GM12878 (cell line): ENCODE results near the gene GCDH. TPM values are rescaled to one million over a fixed set of nuclear protein-coding genes. Genes with fewer than 3 reads are reported as not detected.

Experiments used
- ASH2L ChIP-seq: fragments of 300-600, 200-600 bp; sonication (generic); IDR thresholded peaks from 2 replicates; pipeline ENCODE4 v1.6.1; 2017; ENCODE audit warnings: low read depth, mild to moderate bottlenecking, borderline replicate concordance
- BHLHE40 ChIP-seq, 2 experiments: fragments of 450-650 bp in 1 of 2; IDR thresholded peaks; 2 replicates each; pipeline ENCODE4 v1.6.1; 2011 to 2017; ENCODE audit warnings: low read depth in 2 of 2, borderline replicate concordance in 1 of 2, improper control_type of control experiment in 1 of 2, low read length in 1 of 2, mild to moderate bottlenecking in 1 of 2
- CBX3 ChIP-seq: fragments of 200-600 bp; sonication (generic); IDR thresholded peaks from 2 replicates; pipeline ENCODE4 v1.6.1; 2016; ENCODE audit warnings: low read depth, borderline replicate concordance
- CHD2 ChIP-seq: IDR thresholded peaks from 2 replicates; pipeline ENCODE4 v1.6.1; 2011; ENCODE audit warnings: low read depth, low read length, improper control_type of control experiment, borderline replicate concordance
- EP300 ChIP-seq, 2 experiments: fragments of 150-350 bp in 1 of 2; IDR thresholded peaks; 2 replicates each; pipeline ENCODE4 v1.6.1; 2011 to 2012; ENCODE audit warnings: low read depth in 2 of 2, low read length in 2 of 2, borderline replicate concordance in 1 of 2, improper control_type of control experiment in 1 of 2, inconsistent platforms in 1 of 2; ENCODE audit not compliant: control insufficient read depth in 1 of 2
- GATAD2B ChIP-seq: fragments of 450-650 bp; conservative IDR thresholded peaks from 2 replicates; pipeline ENCODE4 v1.6.1; 2017; ENCODE audit warnings: low read depth, mild to moderate bottlenecking, moderate library complexity
- LARP7 ChIP-seq: fragments of 450-650 bp; IDR thresholded peaks from 2 replicates; pipeline ENCODE4 v1.6.1; 2017; ENCODE audit warnings: mild to moderate bottlenecking
- MXI1 ChIP-seq: fragments of 150-350 bp; IDR thresholded peaks from 2 replicates; pipeline ENCODE4 v1.6.1; 2011; ENCODE audit warnings: low read depth, mild to moderate bottlenecking, inconsistent platforms, low read length, improper control_type of control experiment
- NR2C2 ChIP-seq: IDR thresholded peaks from 2 replicates; pipeline ENCODE4 v1.6.1; 2011; ENCODE audit warnings: borderline replicate concordance, low read depth; ENCODE audit not compliant: control insufficient read depth, insufficient read length
- NR2F1 ChIP-seq: fragments of 450-650 bp; conservative IDR thresholded peaks from 2 replicates; pipeline ENCODE4 v1.6.1; 2017; ENCODE audit warnings: mild to moderate bottlenecking
- POLR2AphosphoS5 ChIP-seq: IDR thresholded peaks from 2 replicates; pipeline ENCODE4 v1.6.1; 2011; ENCODE audit warnings: mild to moderate bottlenecking, low read length, inconsistent platforms
- POU2F2 ChIP-seq: IDR thresholded peaks from 3 replicates; pipeline ENCODE4 v1.6.1; 2011; ENCODE audit warnings: low read depth, mild to moderate bottlenecking, low read length, borderline replicate concordance
- RB1 ChIP-seq: fragments of 450-650 bp; formaldehyde crosslinking; IDR thresholded peaks from 2 replicates; pipeline ENCODE4 v1.6.1; 2017; ENCODE audit warnings: mild to moderate bottlenecking, borderline replicate concordance
- RUNX3 ChIP-seq: IDR thresholded peaks from 2 replicates; pipeline ENCODE4 v1.6.1; 2012; ENCODE audit warnings: low read length, inconsistent platforms
- SMC3 ChIP-seq: IDR thresholded peaks from 2 replicates; pipeline ENCODE4 v1.6.1; 2011; ENCODE audit warnings: low read length, improper control_type of control experiment, borderline replicate concordance
- TAF1 ChIP-seq: IDR thresholded peaks from 2 replicates; pipeline ENCODE4 v1.6.1; 2011; ENCODE audit warnings: mild to moderate bottlenecking, low read depth, low read length, borderline replicate concordance
- WRNIP1 ChIP-seq: IDR thresholded peaks from 2 replicates; pipeline ENCODE4 v1.6.1; 2011; ENCODE audit warnings: low read depth, low read length, improper control_type of control experiment, borderline replicate concordance
- YBX1 ChIP-seq: fragments of 450-650 bp; IDR thresholded peaks from 2 replicates; pipeline ENCODE4 v1.6.1; 2016; ENCODE audit warnings: antibody characterized with exemption
- ZBTB11 ChIP-seq: fragments of 450-650 bp; formaldehyde crosslinking; IDR thresholded peaks from 2 replicates; pipeline ENCODE4 v1.5.0; 2022; ENCODE audit warnings: mild to moderate bottlenecking, missing genetic modification characterization
- ZNF217 ChIP-seq: fragments of 450-650 bp; IDR thresholded peaks from 2 replicates; pipeline ENCODE4 v1.6.1; 2017; ENCODE audit warnings: antibody characterized with exemption, mild to moderate bottlenecking
- polyA plus RNA-seq, 11 experiments: library from polyadenylated mRNA; depleted of rRNA in 4 of 11; unstranded in 6 of 11; stranded (reverse) in 5 of 11; fragments of >200 nt; fragmentation: Nextera tagmentation in 4 of 11; fragmentation: Illumina TruSeq in 1 of 11; extraction: Ambion mirVana in 4 of 11; extraction: Trizol in 1 of 11; gene quantifications; 1 replicate in 1 of 11; 2 replicates in 10 of 11; pipeline versions ENCODE4 v1.2.1 to v1.2.3, GENCODE V29; 2011 to 2016; ENCODE audit warnings: inconsistent platforms in 2 of 11, missing spikeins in 2 of 11, low read depth in 1 of 11
- total RNA-seq, 4 experiments: library from RNA; depleted of rRNA in 3 of 4; stranded (reverse); fragments of >200 nt in 3 of 4; fragmentation: Illumina TruSeq in 1 of 4; extraction: Trizol in 1 of 4; gene quantifications; 2 replicates each; pipeline versions ENCODE4 v1.2.1 to v1.2.3, GENCODE V29; 2013 to 2021
- TF ChIP-seq, protein P1 (sequence below): IDR thresholded peaks from 2 replicates; pipeline ENCODE4 v1.6.1; 2011; ENCODE audit warnings: low read depth, low read length, improper control_type of control experiment, borderline replicate concordance
- TF ChIP-seq, protein P2 (sequence below): fragments of 150-350 bp; IDR thresholded peaks from 2 replicates; pipeline ENCODE4 v1.6.1; 2014; ENCODE audit warnings: mild to moderate bottlenecking, low read depth, low read length

GCDH gene
- total and polyA plus RNA-seq, 10 of the 15 experiments (the other 5 are each of a cell fraction or from before 2014, with no cell fraction given): 4.2 to 69.4 (median 39.7) TPM

DNA sequence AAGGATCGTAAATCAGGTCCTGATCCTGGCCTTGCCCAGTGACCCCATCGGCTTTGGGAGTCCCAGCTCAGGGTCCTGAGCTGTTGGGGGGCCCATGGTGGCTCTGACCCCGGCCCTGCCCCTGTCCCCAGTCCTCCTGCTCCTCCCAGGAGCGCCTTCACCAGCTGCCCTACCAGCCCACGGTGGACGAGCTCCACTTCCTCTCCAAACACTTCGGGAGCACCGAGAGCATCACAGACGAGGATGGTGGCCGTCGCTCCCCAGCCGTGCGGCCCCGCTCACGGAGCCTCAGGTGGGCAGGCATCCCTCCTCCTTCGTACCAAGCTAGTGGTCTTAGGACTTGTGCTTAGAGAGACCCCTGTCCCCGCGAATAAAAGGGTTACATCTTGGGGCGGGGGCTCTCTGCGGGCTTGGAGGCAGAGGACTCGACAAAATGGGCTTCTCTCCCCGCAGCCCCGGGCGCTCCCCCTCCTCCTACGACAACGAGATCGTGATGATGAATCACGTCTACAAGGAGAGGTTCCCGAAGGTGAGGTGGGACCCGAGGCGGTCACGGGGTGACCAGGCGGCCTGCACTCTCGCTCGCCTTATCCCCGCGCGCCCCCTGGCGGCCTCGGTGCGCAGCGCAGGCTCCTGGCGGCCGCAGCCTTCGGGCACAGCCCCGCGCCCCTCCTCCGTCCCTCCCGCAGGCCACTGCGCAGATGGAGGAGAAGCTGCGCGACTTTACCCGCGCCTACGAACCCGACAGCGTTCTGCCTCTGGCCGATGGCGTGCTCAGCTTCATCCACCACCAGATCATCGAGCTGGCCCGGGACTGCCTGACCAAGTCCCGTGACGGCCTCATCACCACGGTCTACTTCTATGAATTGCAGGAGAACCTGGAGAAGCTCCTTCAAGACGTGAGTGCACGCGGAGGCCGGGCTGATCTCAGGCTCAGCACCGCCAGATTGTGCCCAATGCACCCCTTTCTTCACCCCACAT, 43.5 kb upstream of the GCDH start (continued):
- TF ChIP-seq ZBTB11 (CRISPR knock-in tag): no peak
- TF ChIP-seq, protein P1, sequence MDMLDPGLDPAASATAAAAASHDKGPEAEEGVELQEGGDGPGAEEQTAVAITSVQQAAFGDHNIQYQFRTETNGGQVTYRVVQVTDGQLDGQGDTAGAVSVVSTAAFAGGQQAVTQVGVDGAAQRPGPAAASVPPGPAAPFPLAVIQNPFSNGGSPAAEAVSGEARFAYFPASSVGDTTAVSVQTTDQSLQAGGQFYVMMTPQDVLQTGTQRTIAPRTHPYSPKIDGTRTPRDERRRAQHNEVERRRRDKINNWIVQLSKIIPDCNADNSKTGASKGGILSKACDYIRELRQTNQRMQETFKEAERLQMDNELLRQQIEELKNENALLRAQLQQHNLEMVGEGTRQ: peak; percentile 4
- TF ChIP-seq NR2F1: peak; percentile 51; the same call in 1 of the 2 replicates
- no peak for TF ChIP-seq ZNF217
- TF ChIP-seq, protein P2, sequence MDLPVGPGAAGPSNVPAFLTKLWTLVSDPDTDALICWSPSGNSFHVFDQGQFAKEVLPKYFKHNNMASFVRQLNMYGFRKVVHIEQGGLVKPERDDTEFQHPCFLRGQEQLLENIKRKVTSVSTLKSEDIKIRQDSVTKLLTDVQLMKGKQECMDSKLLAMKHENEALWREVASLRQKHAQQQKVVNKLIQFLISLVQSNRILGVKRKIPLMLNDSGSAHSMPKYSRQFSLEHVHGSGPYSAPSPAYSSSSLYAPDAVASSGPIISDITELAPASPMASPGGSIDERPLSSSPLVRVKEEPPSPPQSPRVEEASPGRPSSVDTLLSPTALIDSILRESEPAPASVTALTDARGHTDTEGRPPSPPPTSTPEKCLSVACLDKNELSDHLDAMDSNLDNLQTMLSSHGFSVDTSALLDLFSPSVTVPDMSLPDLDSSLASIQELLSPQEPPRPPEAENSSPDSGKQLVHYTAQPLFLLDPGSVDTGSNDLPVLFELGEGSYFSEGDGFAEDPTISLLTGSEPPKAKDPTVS: no peak
- TF ChIP-seq YBX1: no peak
- TF ChIP-seq POLR2AphosphoS5: no peak
- TF ChIP-seq SMC3: peak; percentile 91
- TF ChIP-seq BHLHE40 (IDR thresholded peaks at IDR 0.05; ENCODE audit: borderline replicate concordance in 1 of 2, low read depth in 2 of 2, low read length in 1 of 2): peak; percentile 55 to 79
- TF ChIP-seq MXI1: peak; percentile 32; the same call in 1 of the 2 replicates
- TF ChIP-seq RUNX3: peak; percentile 24; the same call in 1 of the 2 replicates
- TF ChIP-seq EP300 (IDR thresholded peaks at IDR 0.05; ENCODE audit: borderline replicate concordance in 1 of 2, control insufficient read depth in 1 of 2, low read depth in 2 of 2, low read length in 2 of 2): no peak
- TF ChIP-seq WRNIP1: no peak
- TF ChIP-seq POU2F2: no peak
- peak; percentile 36; the same call in 1 of the 2 replicates for TF ChIP-seq GATAD2B
- TF ChIP-seq ASH2L: no peak
- no peak for TF ChIP-seq RB1
- TF ChIP-seq TAF1: no peak
- TF ChIP-seq NR2C2: no peak
- 0 out of 2 replicates have a peak, but pooled peaks have one; percentile 36 for TF ChIP-seq CHD2
- TF ChIP-seq LARP7: peak; percentile 74; the same call in 1 of the 2 replicates
- no peak for TF ChIP-seq CBX3
